ENCODE data around the gene HEPH.

DNA sequence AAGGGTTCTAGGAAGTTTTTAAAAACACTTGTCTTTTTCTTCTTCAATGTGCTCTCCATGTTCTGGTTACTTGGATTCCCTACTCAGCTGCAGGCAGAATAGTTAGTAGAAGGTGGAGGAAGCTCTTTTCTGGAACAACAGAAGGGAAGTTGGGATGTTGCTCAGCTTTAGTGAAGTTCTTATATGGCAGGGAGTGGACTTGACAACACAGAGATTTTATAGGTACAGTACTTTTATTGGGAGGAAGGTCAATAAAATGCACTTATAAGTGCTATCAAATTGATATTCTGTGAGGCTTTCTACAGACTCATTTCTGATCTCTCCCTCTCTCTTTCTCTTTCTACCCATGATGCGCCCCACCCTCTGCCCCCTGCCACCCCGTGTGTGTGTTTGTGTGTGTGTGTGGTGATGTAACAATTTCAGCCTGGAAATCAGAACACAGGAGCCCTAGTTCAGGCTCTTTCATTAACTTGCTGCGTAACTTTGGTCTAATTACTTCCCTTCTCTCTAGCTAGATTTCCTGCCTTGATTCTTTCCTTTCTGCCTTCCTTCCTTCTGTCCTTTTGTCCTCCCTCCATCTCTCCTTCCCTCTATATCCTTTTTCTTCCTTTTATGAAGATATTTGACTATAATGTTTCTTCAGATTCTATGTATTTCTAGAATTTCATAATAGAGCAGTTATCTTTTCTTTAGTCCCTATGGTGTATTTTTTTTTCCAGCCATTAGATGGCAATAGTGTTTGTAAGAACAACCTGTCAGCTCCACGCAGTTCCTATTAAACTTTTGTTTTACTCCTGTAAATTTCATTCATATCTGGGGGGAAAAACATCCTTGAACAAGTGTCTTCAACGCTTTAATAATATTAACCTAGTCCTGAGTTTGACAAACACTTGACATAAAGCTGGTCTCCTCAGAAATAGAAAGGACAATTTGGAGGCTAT, 37.1 kb downstream of the HEPH start:
- TF ChIP-seq CTCF (IDR thresholded peaks at IDR 0.05) = peak in 4 of 6 experiments; percentile 7 to 48 (median 26)
- TF ChIP-seq POLR2A (IDR thresholded peaks at IDR 0.05) = no peak
